Keratinocyte (primary cell): ENCODE measurements around the gene DEFB114. TPM values are rescaled to one million over a fixed set of nuclear protein-coding genes. Genes with fewer than 3 reads are reported as not detected.

Experiments
- DNase-seq: peaks from one replicate; pipeline ENCODE4 v3.0.0-alpha.2; 2011; ENCODE audit warnings: low read depth, missing footprints, low spot score
- FAIRE-seq: peaks from 2 replicates; lab custom pipeline; 2011; peaks lifted over from hg19 to GRCh38; lab: Jason Lieb, UNC
- H2AFZ ChIP-seq: 2 replicates; pipeline ENCODE4 v1.6.0; 2012; ENCODE audit warnings: low read length, control low read depth, inconsistent platforms; ENCODE audit not compliant: control insufficient read depth
- H3K27ac ChIP-seq: 2 replicates; pipeline ENCODE4 v1.5.1; 2011; ENCODE audit warnings: low read length; ENCODE audit not compliant: control insufficient read depth, insufficient read depth
- H3K27me3 ChIP-seq: 3 replicates; pipeline ENCODE4 v1.6.0; 2011; ENCODE audit warnings: low read length; ENCODE audit not compliant: control insufficient read depth, insufficient read depth; ENCODE audit errors: extremely low read depth
- H3K36me3 ChIP-seq, 2 experiments: 2 replicates in 1 of 2; 3 replicates in 1 of 2; pipeline ENCODE4 v1.5.1; 2011; ENCODE audit warnings: low read length in 2 of 2, mild to moderate bottlenecking in 1 of 2; ENCODE audit not compliant: control insufficient read depth in 2 of 2, insufficient read depth in 2 of 2; ENCODE audit errors: extremely low read depth in 1 of 2
- H3K4me1 ChIP-seq: 3 replicates; pipeline ENCODE4 v1.5.1; 2011; ENCODE audit warnings: low read length; ENCODE audit not compliant: control insufficient read depth, insufficient read depth; ENCODE audit errors: extremely low read depth
- H3K4me2 ChIP-seq: 3 replicates; pipeline ENCODE4 v1.6.0; 2011; ENCODE audit warnings: low read depth, low read length; ENCODE audit not compliant: control insufficient read depth, insufficient read depth; ENCODE audit errors: extremely low read depth
- H3K4me3 ChIP-seq, 3 experiments: fragments of 200-600 bp in 1 of 3; sonication (generic) in 1 of 3; 2 replicates in 2 of 3; 3 replicates in 1 of 3; pipeline ENCODE4 v1.5.1; 2011 to 2016; ENCODE audit warnings: low read length in 3 of 3, mild to moderate bottlenecking in 3 of 3, control low read depth in 2 of 3, inconsistent platforms in 1 of 3, low read depth in 1 of 3, mixed read lengths in 1 of 3, mixed run types in 1 of 3, moderate library complexity in 1 of 3; ENCODE audit not compliant: control insufficient read depth in 2 of 3, insufficient read depth in 2 of 3; ENCODE audit errors: extremely low read depth in 1 of 3
- H3K79me2 ChIP-seq: 2 replicates; pipeline ENCODE4 v1.6.0; 2012; ENCODE audit warnings: low read length; ENCODE audit not compliant: control insufficient read depth, insufficient read depth
- H3K9ac ChIP-seq: 3 replicates; pipeline ENCODE4 v1.6.0; 2011; ENCODE audit warnings: low read length; ENCODE audit not compliant: control insufficient read depth, insufficient read depth; ENCODE audit errors: extremely low read depth
- H3K9me1 ChIP-seq: 3 replicates; pipeline ENCODE4 v1.6.0; 2011; ENCODE audit warnings: low read length; ENCODE audit not compliant: control insufficient read depth, insufficient read depth; ENCODE audit errors: extremely low read depth
- H3K9me3 ChIP-seq: 2 replicates; pipeline ENCODE4 v1.5.1; 2012; ENCODE audit warnings: low read depth, low read length; ENCODE audit not compliant: control insufficient read depth
- H4K20me1 ChIP-seq: 3 replicates; pipeline ENCODE4 v1.6.0; 2011; ENCODE audit warnings: low read length; ENCODE audit not compliant: control insufficient read depth, insufficient read depth; ENCODE audit errors: extremely low read depth
- CTCF ChIP-seq, 3 experiments: IDR thresholded peaks in 1 of 3; conservative IDR thresholded peaks in 1 of 3; optimal IDR thresholded peaks in 1 of 3; 2 replicates in 2 of 3; 3 replicates in 1 of 3; pipeline versions ENCODE3 to v1.5.1; 2011; ENCODE audit warnings: low read length in 3 of 3, mild to moderate bottlenecking in 3 of 3, moderate library complexity in 2 of 3, control low read depth in 1 of 3, inconsistent platforms in 1 of 3; ENCODE audit not compliant: insufficient read depth in 2 of 3; ENCODE audit errors: extremely low read depth in 1 of 3
- EZH2 ChIP-seq: IDR thresholded peaks from one replicate; pipeline ENCODE4 v1.6.1; 2012; ENCODE audit warnings: inconsistent platforms, mild to moderate bottlenecking, low read length, moderate library complexity
- dilution Hi-C: fragments of 300-500 bp; cut with MboI; formaldehyde crosslinking; loops from one replicate; pipeline ENCODE4 v1.7.0; 2020; ENCODE audit warnings: low sequenced_read_pairs; ENCODE audit not compliant: extremely low pct_ligation_motif_present
- polyA plus RNA-seq, 5 experiments: library from polyadenylated mRNA; depleted of rRNA in 3 of 5; stranded (reverse) in 3 of 5; stranded (forward) in 1 of 5; unstranded in 1 of 5; fragments of >200 nt; gene quantifications; 1 replicate in 1 of 5; 2 replicates in 3 of 5; 3 replicates in 1 of 5; pipeline versions ENCODE4 v1.2.1 to v1.2.3, GENCODE V29; 2011 to 2012; ENCODE audit warnings: missing spikeins in 2 of 5, low read depth in 1 of 5, low replicate concordance in 1 of 5

Gene DEFB114
- polyA plus RNA-seq, 1 donor (not counting 4 experiments of a cell fraction or from before 2014, with no cell fraction given), result not detected

DNA sequence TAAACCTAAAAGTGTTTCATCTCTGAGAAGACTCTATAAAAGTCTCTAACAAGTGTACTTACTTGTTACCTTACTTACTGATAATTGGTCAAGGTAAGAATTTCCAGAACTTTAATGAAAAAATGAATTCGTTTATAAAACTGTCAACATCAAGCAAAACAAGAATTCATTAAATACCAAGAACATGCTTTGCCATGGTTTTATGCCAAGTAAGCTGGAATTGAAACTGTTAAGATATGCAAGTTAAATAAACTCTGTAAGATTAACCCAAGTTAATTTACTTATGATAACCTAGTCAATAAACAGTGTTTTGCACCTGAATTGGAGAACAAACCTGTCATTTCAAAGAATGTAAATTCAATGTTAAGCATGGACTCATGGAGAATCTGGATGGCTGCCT lies 22.6 kb upstream of the DEFB114 start:
- no peak for FAIRE-seq
- H4K20me1 ChIP-seq, result no peaks in the 10 kb centered on the region
- H3K9ac ChIP-seq, result no peak overlapping the region
- H3K9me1 ChIP-seq, result no peaks in the 10 kb centered on the region
- no peaks in the 10 kb centered on the region for H3K27me3 ChIP-seq
- no peaks in the 10 kb centered on the region for H3K79me2 ChIP-seq
- no peak overlapping the region for H2AFZ ChIP-seq
- no peak for TF ChIP-seq CTCF (optimal IDR thresholded peaks at IDR 0.05 in 1 of 3, IDR thresholded peaks at IDR 0.05 in 1 of 3, conservative IDR thresholded peaks at IDR 0.05 in 1 of 3; ENCODE audit: extremely low read depth in 1 of 3, insufficient read depth in 2 of 3, low read length in 3 of 3)
- TF ChIP-seq EZH2, result no peak
- H3K9me3 ChIP-seq, result no peaks in the 10 kb centered on the region
- DNase-seq, result no peak
- dilution Hi-C loops, result no loop called here
- no peaks in the 10 kb centered on the region for H3K4me1 ChIP-seq
- H3K27ac ChIP-seq, result no peak overlapping the region
- H3K4me3 ChIP-seq, result no peak overlapping the region
- no peaks in the 10 kb centered on the region for H3K36me3 ChIP-seq
- no peak overlapping the region for H3K4me2 ChIP-seq

DNA sequence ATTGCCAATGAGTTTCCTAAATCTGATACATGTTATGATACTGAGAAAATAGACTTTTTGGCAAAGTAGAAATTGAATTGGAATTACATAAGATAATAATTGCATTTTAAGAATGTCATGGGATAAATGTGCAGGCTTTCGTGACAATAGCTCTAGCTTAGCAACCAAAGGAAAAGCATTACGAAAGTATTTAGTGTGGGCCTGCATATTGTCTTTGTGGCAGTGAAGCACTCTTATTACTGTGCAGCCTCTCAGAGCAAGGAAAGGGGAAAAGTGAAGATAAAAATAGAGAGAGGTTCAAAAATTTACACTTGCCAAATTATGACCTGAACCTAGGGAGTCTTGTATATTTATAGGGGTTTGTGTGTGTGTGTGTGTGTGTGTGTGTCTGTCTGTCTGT lies 18.1 kb upstream of the DEFB114 start:
- Histone ChIP-seq H3K9me3 (no peaks in the 10 kb centered on the region), H4K20me1 (no peaks in the 10 kb centered on the region), H3K79me2 (no peaks in the 10 kb centered on the region), H3K9ac (no peak overlapping the region), H3K4me3 (no peak overlapping the region), H3K27me3 (no peaks in the 10 kb centered on the region), H3K9me1 (no peaks in the 10 kb centered on the region), H3K4me1 (no peaks in the 10 kb centered on the region), H3K4me2 (no peak overlapping the region), H2AFZ (no peak overlapping the region), H3K36me3 (no peaks in the 10 kb centered on the region), H3K27ac (no peak overlapping the region)
- no peak for FAIRE-seq
- dilution Hi-C loops, result no loop called here
- TF ChIP-seq EZH2 (no peak), CTCF (optimal IDR thresholded peaks at IDR 0.05 in 1 of 3, IDR thresholded peaks at IDR 0.05 in 1 of 3, conservative IDR thresholded peaks at IDR 0.05 in 1 of 3; ENCODE audit: extremely low read depth in 1 of 3, insufficient read depth in 2 of 3, low read length in 3 of 3) (no peak)
- DNase-seq, result no peak
